GM23338 (cell line): ENCODE data around the gene DOLK. TPM values are rescaled to one million over a fixed set of nuclear protein-coding genes. Genes with fewer than 3 reads are reported as not detected.

Experiments used
- ATAC-seq: fragments of 200-7000 bp; cut with Tn5 transposase; 3 replicates; pipeline ENCODE4 v1.9.1; 2020
- DNase-seq: peaks from one replicate; pipeline ENCODE4 v3.0.0-alpha.2; 2015; ENCODE audit warnings: low spot score
- H2AFZ ChIP-seq: fragments of 200-600 bp; sonication (generic); 2 replicates; pipeline ENCODE4 v1.8.0; 2016; ENCODE audit warnings: antibody characterized with exemption, mild to moderate bottlenecking, moderate library complexity
- H3F3A ChIP-seq: fragments of 200-600 bp; sonication (generic); replicated peaks from 2 replicates; pipeline ENCODE4 v1.8.0; 2017; ENCODE audit warnings: antibody characterized with exemption, mixed run types, low read depth
- H3K27ac ChIP-seq: fragments of 200-600 bp; sonication (generic); 2 replicates; pipeline ENCODE4 v1.6.1; 2016; ENCODE audit warnings: low read depth
- H3K27me3 ChIP-seq: fragments of 200-600 bp; sonication (generic); 2 replicates; pipeline ENCODE4 v1.8.0; 2016; ENCODE audit warnings: mild to moderate bottlenecking, mixed run types, moderate library complexity; ENCODE audit not compliant: insufficient read depth
- H3K36me3 ChIP-seq: fragments of 200-600 bp; sonication (generic); 2 replicates; pipeline ENCODE4 v1.8.0; 2016; ENCODE audit warnings: mild to moderate bottlenecking; ENCODE audit not compliant: insufficient read depth
- H3K4me1 ChIP-seq: fragments of 200-600 bp; sonication (generic); 2 replicates; pipeline ENCODE4 v1.8.0; 2016; ENCODE audit warnings: mild to moderate bottlenecking, moderate library complexity; ENCODE audit not compliant: insufficient read depth
- H3K4me2 ChIP-seq: fragments of 200-600 bp; sonication (generic); 2 replicates; pipeline ENCODE4 v1.7.1; 2017; ENCODE audit warnings: mixed run types
- H3K4me3 ChIP-seq: fragments of 200-600 bp; sonication (generic); 2 replicates; pipeline ENCODE4 v1.6.1; 2016; ENCODE audit warnings: mixed run types
- H3K79me2 ChIP-seq: fragments of 200-600 bp; sonication (generic); replicated peaks from 2 replicates; pipeline ENCODE4 v1.8.0; 2017; ENCODE audit warnings: mild to moderate bottlenecking; ENCODE audit not compliant: insufficient read depth
- H3K9me2 ChIP-seq: fragments of 200-600 bp; sonication (generic); 2 replicates; pipeline ENCODE4 v1.8.0; 2017; ENCODE audit not compliant: insufficient read depth
- H4K20me1 ChIP-seq: fragments of 200-600 bp; sonication (generic); replicated peaks from 2 replicates; pipeline ENCODE4 v1.8.0; 2017; ENCODE audit warnings: mild to moderate bottlenecking; ENCODE audit not compliant: insufficient read depth
- H3K27ac Mint-ChIP-seq: 2 replicates; pipeline ENCODE4 v1.8.0; 2020; ENCODE audit warnings: inconsistent platforms, mild to moderate bottlenecking, moderate library complexity, mixed read lengths
- H3K27me3 Mint-ChIP-seq: 3 replicates; pipeline ENCODE4 v1.8.0; 2022; ENCODE audit warnings: low read depth, mild to moderate bottlenecking, moderate library complexity, mixed read lengths, inconsistent platforms; ENCODE audit not compliant: insufficient read depth, poor library complexity
- H3K36me3 Mint-ChIP-seq: 3 replicates; pipeline ENCODE4 v1.8.0; 2021; ENCODE audit warnings: low read depth, mild to moderate bottlenecking, inconsistent platforms, moderate library complexity, mixed read lengths
- H3K4me1 Mint-ChIP-seq: 3 replicates; pipeline ENCODE4 v1.8.0; 2020; ENCODE audit warnings: mild to moderate bottlenecking, inconsistent platforms, mixed read lengths
- H3K4me3 Mint-ChIP-seq: 3 replicates; pipeline ENCODE4 v1.8.0; 2021; ENCODE audit warnings: moderate library complexity, mild to moderate bottlenecking, inconsistent platforms, mixed read lengths
- H3K9me3 Mint-ChIP-seq: 3 replicates; pipeline ENCODE4 v1.8.0; 2020; ENCODE audit warnings: moderate library complexity, mild to moderate bottlenecking, inconsistent platforms, mixed read lengths
- CREB1 ChIP-seq: fragments of 250-450 bp; sonication (Bioruptor Pico); IDR thresholded peaks from 2 replicates; pipeline ENCODE4 v1.5.0; 2020; ENCODE audit warnings: low read depth, mild to moderate bottlenecking, moderate library complexity
- CTCF ChIP-seq, 2 experiments: fragments of 200-600 bp in 1 of 2; sonication (generic) in 1 of 2; conservative IDR thresholded peaks; 2 replicates each; pipeline versions ENCODE4 v1.5.1 to v1.6.1; 2016 to 2017; ENCODE audit warnings: antibody characterized with exemption in 2 of 2, low read depth in 2 of 2, mild to moderate bottlenecking in 2 of 2, moderate library complexity in 1 of 2
- ETS1 ChIP-seq: IDR thresholded peaks from 2 replicates; pipeline ENCODE4 v1.6.1; 2016; ENCODE audit warnings: antibody characterized with exemption
- EZH2 ChIP-seq: fragments of 200-600 bp; sonication (generic); IDR thresholded peaks from one replicate; pipeline ENCODE4 v1.8.0; 2017; ENCODE audit warnings: antibody characterized with exemption, mild to moderate bottlenecking, low read depth; ENCODE audit not compliant: unreplicated experiment
- EZH2phosphoT487 ChIP-seq: fragments of 200-600 bp; sonication (generic); IDR thresholded peaks from one replicate; pipeline ENCODE4 v1.8.1; 2018; ENCODE audit warnings: antibody characterized with exemption; ENCODE audit not compliant: unreplicated experiment
- JUNB ChIP-seq: IDR thresholded peaks from one replicate; pipeline ENCODE4 v1.6.1; 2016; ENCODE audit warnings: antibody characterized with exemption; ENCODE audit not compliant: unreplicated experiment
- NANOG ChIP-seq: IDR thresholded peaks from 2 replicates; pipeline ENCODE4 v1.6.1; 2016; ENCODE audit warnings: antibody characterized with exemption, borderline replicate concordance
- POLR2AphosphoS5 ChIP-seq: IDR thresholded peaks from 2 replicates; pipeline ENCODE4 v1.6.1; 2016; ENCODE audit warnings: antibody characterized with exemption, low read depth
- REST ChIP-seq: IDR thresholded peaks from one replicate; pipeline ENCODE4 v1.6.1; 2018; ENCODE audit warnings: antibody characterized with exemption; ENCODE audit not compliant: unreplicated experiment
- STAT1 ChIP-seq: IDR thresholded peaks from one replicate; pipeline ENCODE4 v1.6.1; 2016; ENCODE audit warnings: antibody characterized with exemption; ENCODE audit not compliant: unreplicated experiment
- ZNF114 ChIP-seq: fragments of 250-450 bp; sonication (Bioruptor Pico); IDR thresholded peaks from 2 replicates; pipeline ENCODE4 v1.5.0; 2020; ENCODE audit warnings: mild to moderate bottlenecking, moderate library complexity
- ZNF331 ChIP-seq: fragments of 250-450 bp; sonication (Bioruptor Pico); IDR thresholded peaks from 2 replicates; pipeline ENCODE4 v1.5.0; 2020; ENCODE audit warnings: low read depth, mild to moderate bottlenecking, moderate library complexity
- ZNF462 ChIP-seq: fragments of 250-450 bp; sonication (Bioruptor Pico); IDR thresholded peaks from 2 replicates; pipeline ENCODE4 v1.5.0; 2020; ENCODE audit warnings: mild to moderate bottlenecking, moderate library complexity
- polyA plus RNA-seq: library from polyadenylated mRNA; unstranded; fragments of >200 nt; fragmentation: Nextera tagmentation; extraction: Ambion mirVana; gene quantifications from 2 replicates; pipeline ENCODE4 v1.2.1, GENCODE V29; 2016
- total RNA-seq: library from RNA; depleted of rRNA; stranded (reverse); fragments of >200 nt; shearing (Covaris generic); gene quantifications from 2 replicates; pipeline ENCODE4 v1.2.3, GENCODE V29; 2014

The DOLK gene
- total and polyA plus RNA-seq, 2 experiments from 2014 or later, result 9.8 to 20.2 TPM

- ATAC-seq (no peak), DNase-seq (no peak)
- Mint-ChIP-seq H3K27me3 (peaks cover 4% of the 10 kb centered on the region), H3K36me3 (peaks cover 45% of the 10 kb centered on the region), H3K9me3 (no peaks in the 10 kb centered on the region), H3K4me1 (peaks cover 6% of the 10 kb centered on the region), H3K27ac (no peak overlapping the region), H3K4me3 (no peak overlapping the region)
- Histone ChIP-seq H3K4me1 (peaks cover under 1% of the 10 kb centered on the region; the same call in 1 of the 2 replicates), H2AFZ (no peak overlapping the region), H3K27ac (no peak overlapping the region), H3K27me3 (no peaks in the 10 kb centered on the region), H4K20me1 (peaks cover 14% of the 10 kb centered on the region; the same call in 1 of the 2 replicates), H3K4me3 (no peak overlapping the region), H3K4me2 (no peak overlapping the region), H3K36me3 (peaks cover 5% of the 10 kb centered on the region; the same call in 1 of the 2 replicates), H3F3A (no peaks in the 10 kb centered on the region), H3K9me2 (no peaks in the 10 kb centered on the region), H3K79me2 (peaks cover 33% of the 10 kb centered on the region)
- TF ChIP-seq CTCF (conservative IDR thresholded peaks at IDR 0.05; ENCODE audit: low read depth in 2 of 2) (no peak), STAT1 (no peak), CREB1 (CRISPR knock-in tag) (no peak), REST (no peak), POLR2AphosphoS5 (no peak), ZNF331 (CRISPR knock-in tag) (no peak), ZNF462 (CRISPR knock-in tag) (no peak), ZNF114 (CRISPR knock-in tag) (no peak), ETS1 (no peak), JUNB (no peak), EZH2 (no peak), NANOG (no peak), EZH2phosphoT487 (no peak)
Measured at GRCh38 chr9:128905964-128906363, 41.4 kb downstream of the DOLK start.
